ENCODE data around the gene OBSCN. TPM values are rescaled to one million over a fixed set of nuclear protein-coding genes. Genes with fewer than 3 reads are reported as not detected.
A peak's percentile ranks its signal among the peaks of the same experiment; 100 is the strongest.

The OBSCN gene
- total RNA-seq, 1 experiment from 2014 or later: 29.1 TPM

DNA sequence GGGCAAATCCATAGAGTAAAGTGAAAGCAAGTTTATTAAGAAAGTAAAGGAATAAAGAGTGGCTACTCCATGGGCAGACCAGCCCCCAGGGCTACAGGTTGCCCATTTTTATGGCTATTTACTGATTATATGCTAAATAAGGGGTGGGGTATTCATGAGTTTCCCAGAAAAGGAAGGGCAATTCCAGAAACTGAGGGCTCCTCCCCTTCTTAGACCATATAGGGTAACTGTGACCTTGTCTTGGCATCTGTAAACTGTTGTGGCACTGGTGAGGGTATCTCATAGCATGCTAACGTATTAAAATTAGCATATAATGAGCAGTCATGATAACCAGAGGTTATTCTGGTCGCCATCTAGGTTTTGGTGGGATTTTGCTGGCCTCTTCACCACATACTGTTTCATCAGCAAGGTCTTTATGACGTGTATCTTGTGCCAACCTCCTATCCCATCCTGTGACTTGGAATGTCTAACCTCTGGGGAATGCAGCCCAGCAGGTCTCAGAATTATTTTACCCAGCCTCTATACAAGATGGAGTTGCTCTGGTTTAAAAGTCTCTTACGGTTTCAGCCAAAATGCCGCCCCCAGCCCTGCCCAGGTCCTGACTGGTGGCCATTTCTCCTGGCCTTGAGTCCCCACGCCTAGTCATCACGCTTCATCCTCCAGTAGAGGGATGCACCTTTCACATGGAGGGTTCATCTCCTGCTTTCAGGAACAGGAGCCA lies 209.8 kb downstream of the OBSCN start:
- Histone ChIP-seq H3K27ac (ENCODE audit: low read length) (peak overlapping the region; percentile 35), H3K79me2 (ENCODE audit: low read length) (no peaks in the 10 kb centered on the region), H3F3A (ENCODE audit: low read length, unreplicated experiment) (no peaks in the 10 kb centered on the region), H3K4me1 (ENCODE audit: insufficient read depth, low read length) (peaks cover 14% of the 10 kb centered on the region), H3K4me3 (ENCODE audit: low read length) (no peak overlapping the region), H3K4me2 (ENCODE audit: low read length) (peak overlapping the region; percentile 27; the same call in 1 of the 2 replicates), H2AFZ (ENCODE audit: low read length) (peak overlapping the region; percentile 55; the same call in 1 of the 2 replicates), H3K9me3 (ENCODE audit: low read length) (no peaks in the 10 kb centered on the region), H3K36me3 (ENCODE audit: low read depth, low read length) (no peaks in the 10 kb centered on the region), H3K9ac (ENCODE audit: low read length) (no peak overlapping the region), H4K20me1 (ENCODE audit: low read length) (no peaks in the 10 kb centered on the region), H3K27me3 (ENCODE audit: low read length) (no peaks in the 10 kb centered on the region), H3K9me2 (replicated peaks; ENCODE audit: low read length) (no peaks in the 10 kb centered on the region)
- POLR2A ChIA-PET (ENCODE audit: unreplicated experiment): no interaction called here
- BruUV-seq (replicated peaks): no TSS peak
- no peak for TF ChIP-seq EZH2phosphoT487 (IDR thresholded peaks at IDR 0.05; ENCODE audit: borderline replicate concordance, low read length)
- TF ChIP-seq, protein P1, sequence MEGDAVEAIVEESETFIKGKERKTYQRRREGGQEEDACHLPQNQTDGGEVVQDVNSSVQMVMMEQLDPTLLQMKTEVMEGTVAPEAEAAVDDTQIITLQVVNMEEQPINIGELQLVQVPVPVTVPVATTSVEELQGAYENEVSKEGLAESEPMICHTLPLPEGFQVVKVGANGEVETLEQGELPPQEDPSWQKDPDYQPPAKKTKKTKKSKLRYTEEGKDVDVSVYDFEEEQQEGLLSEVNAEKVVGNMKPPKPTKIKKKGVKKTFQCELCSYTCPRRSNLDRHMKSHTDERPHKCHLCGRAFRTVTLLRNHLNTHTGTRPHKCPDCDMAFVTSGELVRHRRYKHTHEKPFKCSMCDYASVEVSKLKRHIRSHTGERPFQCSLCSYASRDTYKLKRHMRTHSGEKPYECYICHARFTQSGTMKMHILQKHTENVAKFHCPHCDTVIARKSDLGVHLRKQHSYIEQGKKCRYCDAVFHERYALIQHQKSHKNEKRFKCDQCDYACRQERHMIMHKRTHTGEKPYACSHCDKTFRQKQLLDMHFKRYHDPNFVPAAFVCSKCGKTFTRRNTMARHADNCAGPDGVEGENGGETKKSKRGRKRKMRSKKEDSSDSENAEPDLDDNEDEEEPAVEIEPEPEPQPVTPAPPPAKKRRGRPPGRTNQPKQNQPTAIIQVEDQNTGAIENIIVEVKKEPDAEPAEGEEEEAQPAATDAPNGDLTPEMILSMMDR (conservative IDR thresholded peaks at IDR 0.05; ENCODE audit: low read depth, low read length): no peak
- no peak for TF ChIP-seq EZH2 (IDR thresholded peaks at IDR 0.05; ENCODE audit: low read length, unreplicated experiment)
- intact Hi-C loops (cut with micrococcal nuclease): no loop called here
- DNase-seq (peak; percentile 82), ATAC-seq (peak; percentile 64)
- CTCF ChIA-PET: no interaction called here

DNA sequence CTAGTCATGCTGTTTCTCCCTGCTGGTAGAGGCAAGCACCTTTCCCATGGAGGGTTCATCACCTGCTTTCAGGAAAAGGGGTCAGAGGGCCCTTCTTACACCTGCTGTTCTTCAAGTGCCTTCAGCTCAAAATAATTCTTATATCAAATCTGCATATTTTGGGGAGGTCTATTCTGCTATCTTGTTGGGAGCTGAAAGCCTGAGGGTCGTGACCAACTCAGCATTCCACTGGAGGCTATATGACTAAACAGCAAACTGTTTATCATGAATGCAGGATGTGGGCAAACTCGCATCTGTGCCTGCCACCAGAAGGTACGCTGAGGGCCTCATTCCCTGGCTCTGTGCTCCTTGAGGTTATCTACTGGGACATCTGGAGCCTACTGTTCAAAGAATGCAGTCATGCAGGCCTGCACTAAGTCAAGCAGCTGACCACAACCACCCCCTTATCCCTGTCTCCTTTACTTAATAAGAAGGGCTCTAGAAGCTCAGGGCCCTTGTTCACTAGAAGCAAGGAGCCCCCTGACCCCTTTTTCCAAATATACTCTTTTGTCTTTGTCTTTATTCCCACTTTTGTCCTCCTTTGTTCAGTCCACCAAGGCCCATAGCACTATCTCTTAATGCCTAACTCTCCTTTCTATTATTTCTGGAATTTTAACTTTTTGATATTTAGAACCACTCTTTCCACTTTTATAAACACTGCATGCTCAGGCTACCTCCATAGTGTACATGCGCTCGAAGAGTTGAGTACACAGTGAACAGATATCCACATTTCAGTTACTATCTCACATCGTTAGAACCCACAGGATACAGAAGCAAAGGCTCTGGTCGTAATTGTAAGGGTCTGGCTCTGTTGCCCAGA lies 213.4 kb downstream of the OBSCN start:
- H3K27me3 ChIP-seq (ENCODE audit: low read length): no peaks in the 10 kb centered on the region
- no peaks in the 10 kb centered on the region for H3K79me2 ChIP-seq (ENCODE audit: low read length)
- H3K9me3 ChIP-seq (ENCODE audit: low read length): no peaks in the 10 kb centered on the region
- no peaks in the 10 kb centered on the region for H3K9me2 ChIP-seq (replicated peaks; ENCODE audit: low read length)
- no peaks in the 10 kb centered on the region for H3F3A ChIP-seq (ENCODE audit: low read length, unreplicated experiment)
- ATAC-seq (no peak), DNase-seq (peak; percentile 39)
- intact Hi-C loops (cut with micrococcal nuclease): no loop called here
- H2AFZ ChIP-seq (ENCODE audit: low read length): no peak overlapping the region
- no peak overlapping the region for H3K27ac ChIP-seq (ENCODE audit: low read length)
- ChIA-PET POLR2A (ENCODE audit: unreplicated experiment) (no interaction called here), CTCF (no interaction called here)
- H4K20me1 ChIP-seq (ENCODE audit: low read length): no peaks in the 10 kb centered on the region
- H3K36me3 ChIP-seq (ENCODE audit: low read depth, low read length): no peaks in the 10 kb centered on the region
- H3K4me1 ChIP-seq (ENCODE audit: insufficient read depth, low read length): peaks cover 14% of the 10 kb centered on the region
- no TSS peak for BruUV-seq (replicated peaks)
- H3K4me3 ChIP-seq (ENCODE audit: low read length): no peak overlapping the region
- H3K9ac ChIP-seq (ENCODE audit: low read length): no peak overlapping the region
- H3K4me2 ChIP-seq (ENCODE audit: low read length): no peak overlapping the region
- no peak for TF ChIP-seq EZH2phosphoT487 (IDR thresholded peaks at IDR 0.05; ENCODE audit: borderline replicate concordance, low read length)
- no peak for TF ChIP-seq EZH2 (IDR thresholded peaks at IDR 0.05; ENCODE audit: low read length, unreplicated experiment)
- TF ChIP-seq, protein P1 (conservative IDR thresholded peaks at IDR 0.05; ENCODE audit: low read depth, low read length): no peak

All from PC-3 (cell line).